Suprapubic skin (tissue), 3 donors: ENCODE results near the gene CIBAR2.

Source experiments
- POLR2A ChIP-seq, 2 donors: fragments of 450-650 bp; IDR thresholded peaks; one replicate each; pipeline ENCODE4 v1.6.1; 2017; ENCODE audit warnings: antibody characterized with exemption in 2 of 2, mild to moderate bottlenecking in 2 of 2, moderate library complexity in 2 of 2
- TF ChIP-seq, protein P1 (sequence below), 2 donors: fragments of 200-600 bp in 1 of 2; fragments of 450-650 bp in 1 of 2; sonication (generic) in 1 of 2; IDR thresholded peaks; one replicate each; pipeline ENCODE4 v1.5.1; 2016 to 2019; ENCODE audit warnings: antibody characterized with exemption in 2 of 2, mild to moderate bottlenecking in 1 of 2, moderate library complexity in 1 of 2

DNA sequence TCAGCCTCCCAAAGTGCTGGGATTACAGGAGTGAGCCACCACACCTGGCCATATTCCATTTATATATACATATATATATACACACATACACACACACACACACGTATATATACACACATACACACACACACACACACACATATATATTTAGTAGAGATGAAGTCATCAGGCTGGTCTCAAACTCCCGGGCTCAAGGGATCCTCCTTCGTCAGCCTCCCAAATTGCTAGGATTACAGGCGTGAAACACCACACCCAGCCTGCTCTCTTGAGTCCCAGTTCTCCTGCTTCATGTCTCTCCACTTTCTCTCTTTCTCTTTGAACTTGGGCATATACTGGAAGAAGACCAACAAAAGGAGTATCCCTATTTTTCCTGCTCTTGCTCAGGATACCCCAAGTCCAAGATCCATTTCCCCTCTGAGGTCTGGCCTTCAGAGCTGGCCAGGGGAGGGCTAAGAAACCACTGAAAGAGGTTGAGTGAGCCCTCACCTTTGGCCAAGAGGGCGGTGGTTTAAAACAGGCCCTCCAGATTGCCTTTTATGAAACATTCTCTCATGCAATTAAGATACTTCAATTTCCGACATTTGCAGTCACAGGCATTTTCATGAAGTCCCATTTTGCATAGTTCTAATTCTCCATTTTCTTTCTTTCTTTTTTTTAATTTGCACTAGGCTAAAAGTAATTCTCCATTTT is 37.9 kb downstream of the CIBAR2 start:
- TF ChIP-seq, protein P1, sequence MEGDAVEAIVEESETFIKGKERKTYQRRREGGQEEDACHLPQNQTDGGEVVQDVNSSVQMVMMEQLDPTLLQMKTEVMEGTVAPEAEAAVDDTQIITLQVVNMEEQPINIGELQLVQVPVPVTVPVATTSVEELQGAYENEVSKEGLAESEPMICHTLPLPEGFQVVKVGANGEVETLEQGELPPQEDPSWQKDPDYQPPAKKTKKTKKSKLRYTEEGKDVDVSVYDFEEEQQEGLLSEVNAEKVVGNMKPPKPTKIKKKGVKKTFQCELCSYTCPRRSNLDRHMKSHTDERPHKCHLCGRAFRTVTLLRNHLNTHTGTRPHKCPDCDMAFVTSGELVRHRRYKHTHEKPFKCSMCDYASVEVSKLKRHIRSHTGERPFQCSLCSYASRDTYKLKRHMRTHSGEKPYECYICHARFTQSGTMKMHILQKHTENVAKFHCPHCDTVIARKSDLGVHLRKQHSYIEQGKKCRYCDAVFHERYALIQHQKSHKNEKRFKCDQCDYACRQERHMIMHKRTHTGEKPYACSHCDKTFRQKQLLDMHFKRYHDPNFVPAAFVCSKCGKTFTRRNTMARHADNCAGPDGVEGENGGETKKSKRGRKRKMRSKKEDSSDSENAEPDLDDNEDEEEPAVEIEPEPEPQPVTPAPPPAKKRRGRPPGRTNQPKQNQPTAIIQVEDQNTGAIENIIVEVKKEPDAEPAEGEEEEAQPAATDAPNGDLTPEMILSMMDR (IDR thresholded peaks at IDR 0.05), result no peak
- TF ChIP-seq POLR2A (IDR thresholded peaks at IDR 0.05), result no peak
